Measurements from ENCODE around the gene CCDC124. TPM values are rescaled to one million over a fixed set of nuclear protein-coding genes. Genes with fewer than 3 reads are reported as not detected.

CCDC124 gene
- total and polyA plus RNA-seq, 2 of the 4 experiments (the other 2 are of a cell fraction): 30.1 to 112 TPM

DNA sequence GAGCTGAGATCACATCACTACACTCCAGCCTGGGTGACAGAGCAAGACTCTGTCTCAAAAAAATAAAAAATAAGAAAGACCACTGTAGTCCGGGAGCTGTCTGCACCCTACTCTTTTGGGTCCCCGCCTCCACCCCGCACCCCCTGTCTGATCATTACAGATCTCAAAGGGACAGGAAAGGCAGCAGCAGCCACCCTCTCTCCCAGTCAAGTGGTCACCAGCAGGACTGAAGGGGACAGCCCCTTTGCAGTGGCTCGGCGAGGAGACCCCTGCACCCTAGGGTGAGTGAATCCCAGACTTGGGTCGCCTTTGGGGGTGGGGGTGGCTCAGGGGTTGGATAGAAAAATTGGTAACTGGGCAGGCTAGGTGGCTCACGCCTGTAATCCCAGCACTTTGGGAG, 21.6 kb downstream of the CCDC124 start:
- DNase-seq: no peak
- Histone ChIP-seq H3K9me3 (ENCODE audit: control insufficient read depth, insufficient read depth, low read length) (no peaks in the 10 kb centered on the region; the same call in 1 of the 2 replicates), H3K23ac (ENCODE audit: low read depth, low read length) (no peak overlapping the region), H4K8ac (ENCODE audit: low read depth in 2 of 2, low read length in 2 of 2) (no peak overlapping the region), H4K91ac (ENCODE audit: insufficient read depth, low read depth, low read length) (no peak overlapping the region), H3K56ac (ENCODE audit: extremely low read depth, insufficient read depth, low read length) (no peak overlapping the region), H3K9ac (ENCODE audit: low read depth, low read length) (no peak overlapping the region), H2BK15ac (ENCODE audit: low read depth, low read length) (no peak overlapping the region), H3K9me1 (ENCODE audit: insufficient read depth, low read length) (no peaks in the 10 kb centered on the region), H4K20me1 (ENCODE audit: insufficient read depth, low read length) (no peaks in the 10 kb centered on the region), H2AK9ac (replicated peaks; ENCODE audit: low read depth, low read length, poor library complexity) (no peak overlapping the region), H3K4me3 (ENCODE audit: insufficient read depth, low read depth, low read length) (no peak overlapping the region), H3K27me3 (ENCODE audit: control insufficient read depth, insufficient read depth, low read length) (peaks cover 72% of the 10 kb centered on the region), H3K4me1 (ENCODE audit: control insufficient read depth, insufficient read depth, low read length) (no peaks in the 10 kb centered on the region), H4K5ac (ENCODE audit: low read depth, low read length) (no peak overlapping the region), H2BK120ac (ENCODE audit: low read depth, low read length) (no peak overlapping the region), H3K79me1 (ENCODE audit: low read depth in 1 of 2, low read length in 2 of 2) (no peaks in the 10 kb centered on the region), H2AFZ (replicated peaks; ENCODE audit: low read length, poor library complexity) (no peak overlapping the region), H2BK5ac (ENCODE audit: low read depth, low read length, poor library complexity, severe bottlenecking) (no peak overlapping the region), H2AK5ac (ENCODE audit: low read depth, low read length) (no peak overlapping the region), H3K18ac (ENCODE audit: low read depth, low read length) (no peak overlapping the region), H3K27ac (ENCODE audit: insufficient read depth, low read length) (no peak overlapping the region), H3K14ac (replicated peaks; ENCODE audit: low read depth, low read length) (no peak overlapping the region), H3K36me3 (ENCODE audit: control insufficient read depth, insufficient read depth, low read length) (no peaks in the 10 kb centered on the region), H3K4ac (ENCODE audit: low read depth, low read length) (no peak overlapping the region), H2BK20ac (ENCODE audit: low read depth, low read length) (no peak overlapping the region), H3K4me2 (ENCODE audit: low read depth, low read length) (no peak overlapping the region)
- intact Hi-C loops (cut with micrococcal nuclease): no loop called here
- BruUV-seq (replicated peaks): no TSS peak
- no peak for ATAC-seq (ENCODE audit: low read depth)
- TF ChIP-seq, protein P1, sequence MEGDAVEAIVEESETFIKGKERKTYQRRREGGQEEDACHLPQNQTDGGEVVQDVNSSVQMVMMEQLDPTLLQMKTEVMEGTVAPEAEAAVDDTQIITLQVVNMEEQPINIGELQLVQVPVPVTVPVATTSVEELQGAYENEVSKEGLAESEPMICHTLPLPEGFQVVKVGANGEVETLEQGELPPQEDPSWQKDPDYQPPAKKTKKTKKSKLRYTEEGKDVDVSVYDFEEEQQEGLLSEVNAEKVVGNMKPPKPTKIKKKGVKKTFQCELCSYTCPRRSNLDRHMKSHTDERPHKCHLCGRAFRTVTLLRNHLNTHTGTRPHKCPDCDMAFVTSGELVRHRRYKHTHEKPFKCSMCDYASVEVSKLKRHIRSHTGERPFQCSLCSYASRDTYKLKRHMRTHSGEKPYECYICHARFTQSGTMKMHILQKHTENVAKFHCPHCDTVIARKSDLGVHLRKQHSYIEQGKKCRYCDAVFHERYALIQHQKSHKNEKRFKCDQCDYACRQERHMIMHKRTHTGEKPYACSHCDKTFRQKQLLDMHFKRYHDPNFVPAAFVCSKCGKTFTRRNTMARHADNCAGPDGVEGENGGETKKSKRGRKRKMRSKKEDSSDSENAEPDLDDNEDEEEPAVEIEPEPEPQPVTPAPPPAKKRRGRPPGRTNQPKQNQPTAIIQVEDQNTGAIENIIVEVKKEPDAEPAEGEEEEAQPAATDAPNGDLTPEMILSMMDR (conservative IDR thresholded peaks at IDR 0.05; ENCODE audit: low read depth, low read length): no peak
- TF ChIP-seq POLR2A (IDR thresholded peaks at IDR 0.05; ENCODE audit: low read depth, low read length): no peak
- TF ChIP-seq NFE2L2 (IDR thresholded peaks at IDR 0.05; ENCODE audit: low read depth, low read length): no peak
- no peak for TF ChIP-seq RCOR1 (IDR thresholded peaks at IDR 0.05; ENCODE audit: insufficient replicate concordance, low read length)
- no peak for TF ChIP-seq CEBPB (IDR thresholded peaks at IDR 0.05; ENCODE audit: low read depth, low read length)
- TF ChIP-seq RAD21 (IDR thresholded peaks at IDR 0.05; ENCODE audit: low read length): no peak
- no peak for TF ChIP-seq FOS (IDR thresholded peaks at IDR 0.05; ENCODE audit: low read depth, low read length)
- no peak for TF ChIP-seq MAFK (IDR thresholded peaks at IDR 0.05; ENCODE audit: low read depth, low read length)
- no peak for TF ChIP-seq BHLHE40 (IDR thresholded peaks at IDR 0.05; ENCODE audit: low read depth, low read length)
- TF ChIP-seq MAZ (IDR thresholded peaks at IDR 0.05; ENCODE audit: borderline replicate concordance, low read depth, low read length): no peak
- TF ChIP-seq, protein P2, sequence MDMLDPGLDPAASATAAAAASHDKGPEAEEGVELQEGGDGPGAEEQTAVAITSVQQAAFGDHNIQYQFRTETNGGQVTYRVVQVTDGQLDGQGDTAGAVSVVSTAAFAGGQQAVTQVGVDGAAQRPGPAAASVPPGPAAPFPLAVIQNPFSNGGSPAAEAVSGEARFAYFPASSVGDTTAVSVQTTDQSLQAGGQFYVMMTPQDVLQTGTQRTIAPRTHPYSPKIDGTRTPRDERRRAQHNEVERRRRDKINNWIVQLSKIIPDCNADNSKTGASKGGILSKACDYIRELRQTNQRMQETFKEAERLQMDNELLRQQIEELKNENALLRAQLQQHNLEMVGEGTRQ (IDR thresholded peaks at IDR 0.05; ENCODE audit: low read depth, low read length): no peak
- no peak for TF ChIP-seq SMC3 (IDR thresholded peaks at IDR 0.05; ENCODE audit: low read depth, low read length)
- TF ChIP-seq RFX5 (IDR thresholded peaks at IDR 0.05; ENCODE audit: low read depth, low read length): no peak
- TF ChIP-seq CHD1 (IDR thresholded peaks at IDR 0.05; ENCODE audit: low read depth, low read length): no peak
- TF ChIP-seq, protein P3, sequence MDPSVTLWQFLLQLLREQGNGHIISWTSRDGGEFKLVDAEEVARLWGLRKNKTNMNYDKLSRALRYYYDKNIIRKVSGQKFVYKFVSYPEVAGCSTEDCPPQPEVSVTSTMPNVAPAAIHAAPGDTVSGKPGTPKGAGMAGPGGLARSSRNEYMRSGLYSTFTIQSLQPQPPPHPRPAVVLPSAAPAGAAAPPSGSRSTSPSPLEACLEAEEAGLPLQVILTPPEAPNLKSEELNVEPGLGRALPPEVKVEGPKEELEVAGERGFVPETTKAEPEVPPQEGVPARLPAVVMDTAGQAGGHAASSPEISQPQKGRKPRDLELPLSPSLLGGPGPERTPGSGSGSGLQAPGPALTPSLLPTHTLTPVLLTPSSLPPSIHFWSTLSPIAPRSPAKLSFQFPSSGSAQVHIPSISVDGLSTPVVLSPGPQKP (IDR thresholded peaks at IDR 0.05; ENCODE audit: borderline replicate concordance, low read depth, low read length): no peak
- TF ChIP-seq MXI1 (IDR thresholded peaks at IDR 0.05; ENCODE audit: borderline replicate concordance, low read depth, low read length): no peak
- CTCF ChIA-PET: interaction anchor here (0.6 kb wide), 1 partner anchor 41 kb away, joined by 3 read pairs; no protein-coding TSS in a partner anchor
- dilution Hi-C loops (cut with HindIII; ENCODE audit: low sequenced_read_pairs, unreplicated experiment): no loop called here
- POLR2A ChIA-PET (ENCODE audit: unreplicated experiment): interaction anchor here (0.6 to 0.7 kb wide), 3 partner anchors 34 to 1761 kb away, joined by 3 to 17 read pairs (median 4); no protein-coding TSS in a partner anchor
- WGBS, 2 experiments (ENCODE audit: extremely low coverage in 2 of 2, insufficient read length in 1 of 2): 55% methylated on average over 5 of the region's 7 CpGs; no CpG with 5 or more reads in 1 of the 2 experiments
- in situ Hi-C loops (cut with MboI; ENCODE audit: low sequenced_read_pairs): no loop called here

Data from IMR-90 (cell line).